ENCODE data around the gene MPV17L2. TPM values are rescaled to one million over a fixed set of nuclear protein-coding genes. Genes with fewer than 3 reads are reported as not detected.
A peak's percentile ranks its signal among the peaks of the same experiment; 100 is the strongest.
"Not testable (repeated sequence)": the region's sequence is repeated elsewhere in the genome, so short reads cannot be mapped to it uniquely, and the experiment has no call there.

MPV17L2 gene
- total RNA-seq, 1 donor from 2014 or later = 9.5 TPM

DNA sequence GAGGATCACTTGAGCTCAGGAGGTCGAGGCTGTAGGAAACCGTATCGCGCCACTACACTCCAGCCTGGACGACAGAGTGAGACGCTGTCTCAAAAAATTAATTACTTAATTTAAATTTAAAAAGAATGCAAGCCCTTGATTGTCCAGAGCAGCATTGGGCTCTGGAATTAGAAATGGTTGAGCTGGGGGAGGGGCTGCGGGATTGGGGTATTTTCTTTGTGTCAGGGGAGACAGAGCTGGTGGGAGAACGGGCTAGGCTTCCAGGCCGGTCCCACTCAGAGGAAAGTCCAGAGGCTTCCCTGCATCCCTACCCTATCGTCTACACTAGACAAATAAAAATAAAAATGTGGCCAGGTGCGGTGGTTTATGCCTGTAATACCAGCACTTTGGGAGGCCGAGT lies 13.0 kb downstream of the MPV17L2 start:
- no peaks in the 10 kb centered on the region for H3K9me3 ChIP-seq
- no peak overlapping the region for H3K4me3 ChIP-seq
- no peak overlapping the region for H3K27ac ChIP-seq
- TF ChIP-seq, protein P1, sequence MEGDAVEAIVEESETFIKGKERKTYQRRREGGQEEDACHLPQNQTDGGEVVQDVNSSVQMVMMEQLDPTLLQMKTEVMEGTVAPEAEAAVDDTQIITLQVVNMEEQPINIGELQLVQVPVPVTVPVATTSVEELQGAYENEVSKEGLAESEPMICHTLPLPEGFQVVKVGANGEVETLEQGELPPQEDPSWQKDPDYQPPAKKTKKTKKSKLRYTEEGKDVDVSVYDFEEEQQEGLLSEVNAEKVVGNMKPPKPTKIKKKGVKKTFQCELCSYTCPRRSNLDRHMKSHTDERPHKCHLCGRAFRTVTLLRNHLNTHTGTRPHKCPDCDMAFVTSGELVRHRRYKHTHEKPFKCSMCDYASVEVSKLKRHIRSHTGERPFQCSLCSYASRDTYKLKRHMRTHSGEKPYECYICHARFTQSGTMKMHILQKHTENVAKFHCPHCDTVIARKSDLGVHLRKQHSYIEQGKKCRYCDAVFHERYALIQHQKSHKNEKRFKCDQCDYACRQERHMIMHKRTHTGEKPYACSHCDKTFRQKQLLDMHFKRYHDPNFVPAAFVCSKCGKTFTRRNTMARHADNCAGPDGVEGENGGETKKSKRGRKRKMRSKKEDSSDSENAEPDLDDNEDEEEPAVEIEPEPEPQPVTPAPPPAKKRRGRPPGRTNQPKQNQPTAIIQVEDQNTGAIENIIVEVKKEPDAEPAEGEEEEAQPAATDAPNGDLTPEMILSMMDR (IDR thresholded peaks at IDR 0.05) = no peak
- no peak for DNase-seq (ENCODE audit: low spot score in 2 of 2)
- H3K27me3 ChIP-seq = no peaks in the 10 kb centered on the region
- intact Hi-C loops (cut with DNase I) = no loop called here
- no peaks in the 10 kb centered on the region for H3K36me3 ChIP-seq
- H3K4me1 ChIP-seq = peaks cover 7 to 20% of the 10 kb centered on the region in 2 donors

DNA sequence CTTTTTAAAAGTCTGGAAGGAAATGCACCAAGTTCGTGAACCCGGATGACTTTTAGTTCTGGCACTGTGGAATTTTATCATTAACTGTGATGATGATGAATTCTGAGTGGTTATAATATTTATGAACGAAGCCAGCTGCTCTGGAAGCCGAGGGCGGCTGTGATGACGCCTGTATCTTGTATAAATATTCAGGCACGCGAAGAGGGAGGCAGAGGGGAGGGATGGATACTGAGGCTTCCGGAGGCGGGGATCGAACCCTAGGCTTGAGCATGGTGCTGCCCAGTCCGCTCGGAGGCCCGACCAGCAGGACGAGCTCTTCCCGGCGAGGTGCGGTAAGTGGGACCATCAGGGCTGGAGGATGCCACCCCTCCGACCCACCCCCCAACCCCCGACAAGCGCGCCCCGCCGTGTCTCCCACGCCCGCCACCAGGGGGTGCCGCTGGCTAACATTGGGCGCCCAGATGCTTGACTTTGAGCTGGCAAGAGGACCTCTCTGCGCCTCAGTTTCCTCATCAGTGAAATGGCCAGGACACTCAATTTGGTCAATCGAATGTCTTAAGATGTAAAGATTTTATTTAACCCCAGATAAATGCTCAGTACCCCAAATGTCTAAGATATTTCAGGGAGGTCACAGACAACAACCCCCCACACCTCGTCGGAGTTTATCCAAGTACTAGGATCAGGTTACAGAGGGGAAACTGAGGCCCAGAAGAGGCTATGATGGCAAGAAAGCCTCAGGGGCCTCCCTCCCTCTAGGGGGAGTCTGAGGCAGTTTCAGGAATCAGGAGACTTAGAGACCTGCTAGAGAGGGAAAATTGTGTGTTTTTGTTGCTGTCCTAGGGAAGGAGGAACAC lies 15.3 kb downstream of the MPV17L2 start:
- Histone ChIP-seq H3K27ac (no peak overlapping the region), H3K27me3 (no peaks in the 10 kb centered on the region), H3K4me3 (no peak overlapping the region), H3K4me1 (peaks cover 1 to 14% of the 10 kb centered on the region in 2 donors), H3K36me3 (no peaks in the 10 kb centered on the region), H3K9me3 (no peaks in the 10 kb centered on the region)
- intact Hi-C loops (cut with DNase I) = loop anchor here (1.0 kb wide), 1 partner anchor 43 kb away; no protein-coding TSS in a partner anchor
- TF ChIP-seq, protein P1 (IDR thresholded peaks at IDR 0.05) = peak; percentile 13 to 75 (median 68)
- no peak for DNase-seq (ENCODE audit: low spot score in 2 of 2)

DNA sequence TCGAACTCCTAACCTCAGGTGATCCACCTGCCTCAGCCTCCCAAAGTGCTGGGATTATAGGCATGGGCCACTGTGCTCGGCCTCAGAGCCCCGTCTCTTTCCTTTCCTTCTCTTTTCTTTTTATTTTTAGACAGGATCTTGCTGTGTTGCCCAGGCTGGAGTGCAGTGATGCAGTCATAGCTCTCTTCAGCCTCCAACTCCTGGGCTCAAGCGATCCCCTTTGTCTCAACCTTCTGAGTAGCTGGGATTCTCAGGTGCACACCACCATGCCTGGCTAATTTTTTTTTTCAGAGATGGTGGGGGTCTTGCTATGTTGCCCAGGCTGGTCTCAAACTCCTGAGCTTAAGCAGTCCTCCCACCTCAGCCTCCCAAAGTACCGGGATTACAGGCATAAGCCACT lies 16.9 kb downstream of the MPV17L2 start:
- H3K4me3 ChIP-seq = not testable (repeated sequence)

DNA sequence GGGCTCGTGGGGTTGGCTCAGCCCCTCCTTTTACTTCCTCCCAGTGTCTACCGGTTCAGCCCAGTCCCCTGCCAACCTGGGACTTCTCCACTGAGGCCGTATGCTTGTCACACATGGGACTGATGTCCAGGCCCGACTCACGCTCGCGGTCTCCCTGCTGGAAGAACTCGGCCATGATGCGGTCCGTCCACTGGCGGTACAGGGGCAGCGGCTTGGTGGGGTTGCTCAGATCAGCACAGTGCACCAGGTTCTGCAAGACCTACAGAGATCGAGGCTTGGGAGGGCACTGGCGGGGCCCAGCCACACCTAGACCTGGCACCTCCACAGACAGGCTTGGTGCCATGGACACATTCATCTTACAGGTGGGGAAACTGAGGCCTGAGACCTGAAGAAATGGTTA lies 18.7 kb downstream of the MPV17L2 start:
- Histone ChIP-seq H3K9me3 (no peaks in the 10 kb centered on the region), H3K36me3 (no peaks in the 10 kb centered on the region), H3K4me1 (no peaks in the 10 kb centered on the region), H3K4me3 (no peak overlapping the region), H3K27me3 (no peaks in the 10 kb centered on the region), H3K27ac (no peak overlapping the region)
- TF ChIP-seq, protein P1 (IDR thresholded peaks at IDR 0.05) = no peak
- DNase-seq (ENCODE audit: low spot score in 2 of 2) = no peak
- intact Hi-C loops (cut with DNase I) = loop anchor here (5.0 kb wide), 1 partner anchor 201 kb away; no protein-coding TSS in a partner anchor

More for the DNA sequence above, 16.9 kb downstream of the MPV17L2 start:
- H3K27me3 ChIP-seq; H3K27ac ChIP-seq; DNase-seq (ENCODE audit: low spot score in 2 of 2); H3K36me3 ChIP-seq; H3K4me1 ChIP-seq; H3K9me3 ChIP-seq: not testable (repeated sequence)
- intact Hi-C loops (cut with DNase I) = loop anchor here (5.0 kb wide), 1 partner anchor 202 kb away; no protein-coding TSS in a partner anchor

DNA sequence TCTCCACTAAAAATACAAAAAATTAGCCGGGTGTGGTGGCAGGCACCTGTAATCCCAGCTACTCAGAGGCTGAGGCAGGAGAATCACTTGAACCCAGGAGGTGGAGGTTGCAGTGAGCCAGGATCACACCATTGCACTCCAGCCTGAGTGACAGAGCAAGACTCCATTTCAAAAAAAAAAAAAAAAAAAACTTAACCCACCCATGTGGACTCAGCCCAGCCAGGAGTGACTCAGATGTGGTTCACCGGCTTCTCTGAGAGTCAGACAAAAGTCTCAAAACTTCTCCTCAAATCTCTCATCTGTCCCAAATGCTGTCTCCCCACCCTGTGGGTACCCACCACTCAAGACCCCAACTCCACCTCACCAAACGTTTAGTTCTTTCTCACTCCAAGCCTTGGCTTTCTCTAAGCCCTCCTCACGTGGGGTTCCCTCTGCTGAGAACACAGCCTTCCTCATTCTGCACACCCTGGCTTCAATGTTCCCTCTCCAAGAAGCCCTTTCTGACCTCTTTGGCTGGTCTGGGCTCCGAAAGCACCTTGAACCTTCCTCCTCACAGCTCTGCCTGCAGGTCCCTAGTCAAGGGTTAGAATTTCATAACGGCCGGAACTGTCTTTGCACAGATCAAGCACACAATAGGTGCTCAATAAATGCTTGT lies 21.9 kb downstream of the MPV17L2 start:
- Histone ChIP-seq H3K27ac (no peak overlapping the region), H3K4me3 (no peak overlapping the region), H3K36me3 (no peaks in the 10 kb centered on the region), H3K9me3 (no peaks in the 10 kb centered on the region), H3K27me3 (no peaks in the 10 kb centered on the region), H3K4me1 (no peaks in the 10 kb centered on the region)
- DNase-seq (ENCODE audit: low spot score in 2 of 2) = no peak
- intact Hi-C loops (cut with DNase I) = loop anchor here (5.0 kb wide), 1 partner anchor 197 kb away; no protein-coding TSS in a partner anchor
- TF ChIP-seq, protein P1 (IDR thresholded peaks at IDR 0.05) = no peak

DNA sequence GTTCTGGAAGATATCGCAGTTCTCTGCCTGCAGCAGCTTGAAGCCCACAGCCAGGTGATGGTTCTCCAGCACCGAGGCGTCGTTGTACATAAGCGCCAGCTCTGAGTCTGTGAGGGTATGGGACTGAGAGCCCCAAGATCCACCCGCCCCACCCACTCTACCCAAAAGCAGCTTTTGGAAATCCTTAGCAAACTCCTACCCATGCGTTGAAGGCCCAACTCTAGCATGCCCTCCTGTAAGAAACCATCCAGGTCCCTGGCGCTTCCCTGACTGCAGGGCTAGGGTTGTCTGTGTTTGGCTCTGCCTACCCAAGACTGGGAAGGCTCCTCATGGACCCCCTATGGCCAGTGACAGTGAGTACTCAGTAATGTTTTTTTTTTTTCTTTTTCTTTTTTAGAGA lies 23.8 kb downstream of the MPV17L2 start:
- Histone ChIP-seq H3K27me3 (no peaks in the 10 kb centered on the region), H3K4me3 (no peak overlapping the region), H3K9me3 (no peaks in the 10 kb centered on the region), H3K27ac (no peak overlapping the region), H3K36me3 (no peaks in the 10 kb centered on the region), H3K4me1 (no peaks in the 10 kb centered on the region)
- intact Hi-C loops (cut with DNase I) = no loop called here
- no peak for DNase-seq (ENCODE audit: low spot score in 2 of 2)
- TF ChIP-seq, protein P1 (IDR thresholded peaks at IDR 0.05) = no peak
